ENCODE measurements around the gene RGS17. TPM values are rescaled to one million over a fixed set of nuclear protein-coding genes. Genes with fewer than 3 reads are reported as not detected.
"Not testable (repeated sequence)": the region's sequence is repeated elsewhere in the genome, so short reads cannot be mapped to it uniquely, and the experiment has no call there.

RGS17 gene
- total RNA-seq, result 0.69 TPM

GRCh38 chr6:153131037-153131981 is at the start of gene RGS17:
Gene RGS17 (minus strand): TSS chr6:153131282. CDS start chr6:153044018, 87,264 bp downstream.
- DNase-seq, result peak; percentile 54

GRCh38 chr6:153172815-153173214 is 41.7 kb upstream of the RGS17 start:
- no peak for DNase-seq

- no peak for DNase-seq
Measured at GRCh38 chr6:153170511-153170910, 39.4 kb upstream of the RGS17 start.

GRCh38 chr6:153167907-153168306 is 36.8 kb upstream of the RGS17 start:
- no peak for DNase-seq

- no peak for DNase-seq
Measured at GRCh38 chr6:153167061-153167891, 36.2 kb upstream of the RGS17 start.

GRCh38 chr6:153162646-153163045 is 31.6 kb upstream of the RGS17 start:
- DNase-seq, result no peak

GRCh38 chr6:153162172-153162571 is 31.1 kb upstream of the RGS17 start:
- DNase-seq, result no peak

- DNase-seq, result no peak
Measured at GRCh38 chr6:153160221-153160620, 29.1 kb upstream of the RGS17 start.

GRCh38 chr6:153150752-153151440 is 19.8 kb upstream of the RGS17 start:
- no peak for DNase-seq

- DNase-seq, result no peak
Measured at GRCh38 chr6:153150371-153150751, 19.3 kb upstream of the RGS17 start.

- no peak for DNase-seq
Measured at GRCh38 chr6:153149891-153150290, 18.8 kb upstream of the RGS17 start.

GRCh38 chr6:153146413-153146812 is 15.3 kb upstream of the RGS17 start:
- DNase-seq, result no peak

GRCh38 chr6:153145591-153145990 is 14.5 kb upstream of the RGS17 start:
- DNase-seq, result no peak

- DNase-seq, result no peak
Measured at GRCh38 chr6:153143200-153143599, 12.1 kb upstream of the RGS17 start.

GRCh38 chr6:153140299-153140698 is 9.2 kb upstream of the RGS17 start:
- no peak for DNase-seq

GRCh38 chr6:153138930-153139329 is 7.8 kb upstream of the RGS17 start:
- DNase-seq, result no peak

- DNase-seq, result no peak
Measured at GRCh38 chr6:153135681-153136080, 4.6 kb upstream of the RGS17 start.

GRCh38 chr6:153133667-153134066 is 2.6 kb upstream of the RGS17 start:
- not testable (repeated sequence) for DNase-seq

GRCh38 chr6:153130515-153131036 is 506 bp downstream of the RGS17 start:
- DNase-seq, result no peak

- DNase-seq, result no peak
Measured at GRCh38 chr6:153129873-153130514, 1.1 kb downstream of the RGS17 start.

- no peak for DNase-seq
Measured at GRCh38 chr6:153126218-153126617, 4.9 kb downstream of the RGS17 start.

- DNase-seq, result no peak
Measured at GRCh38 chr6:153125032-153125431, 6.0 kb downstream of the RGS17 start.
